AG08396 (cell line): ENCODE data around the gene SLC23A2.
"Not testable (repeated sequence)": the region's sequence is repeated elsewhere in the genome, so short reads cannot be mapped to it uniquely, and the experiment has no call there.

Source experiments
- DNase-seq: peaks from one replicate; pipeline ENCODE4 v3.0.0; 2012; ENCODE audit warnings: low spot score, mixed read lengths

The SLC23A2 gene

GRCh38 chr20:5001174-5002076 is at the start of gene SLC23A2:
Gene SLC23A2 (minus strand): TSS chr20:5001510. CDS start chr20:4932562, 68,948 bp downstream.
- DNase-seq: peak; percentile 85

GRCh38 chr20:5046656-5047339 is 45.5 kb upstream of the SLC23A2 start:
- no peak for DNase-seq

- DNase-seq: no peak
These were observed 44.6 kb upstream of the SLC23A2 start for GRCh38 chr20:5045906-5046305.

- DNase-seq: no peak
These were observed 42.8 kb upstream of the SLC23A2 start for GRCh38 chr20:5044075-5044620.

- no peak for DNase-seq
These were observed 40.1 kb upstream of the SLC23A2 start for GRCh38 chr20:5041433-5041832.

GRCh38 chr20:5040345-5040744 is 39.0 kb upstream of the SLC23A2 start:
- DNase-seq: no peak

GRCh38 chr20:5039889-5040288 is 38.6 kb upstream of the SLC23A2 start:
- no peak for DNase-seq

- no peak for DNase-seq
These were observed 37.9 kb upstream of the SLC23A2 start for GRCh38 chr20:5039255-5039657.

GRCh38 chr20:5036828-5037227 is 35.5 kb upstream of the SLC23A2 start:
- no peak for DNase-seq

GRCh38 chr20:5035518-5035917 is 34.2 kb upstream of the SLC23A2 start:
- DNase-seq: not testable (repeated sequence)

- peak; percentile 29 for DNase-seq
These were observed 32.3 kb upstream of the SLC23A2 start for GRCh38 chr20:5033566-5033965.

GRCh38 chr20:5031701-5032100 is 30.4 kb upstream of the SLC23A2 start:
- DNase-seq: not testable (repeated sequence)

- DNase-seq: no peak
These were observed 29.9 kb upstream of the SLC23A2 start for GRCh38 chr20:5031206-5031557.

GRCh38 chr20:5030348-5031205 is 29.3 kb upstream of the SLC23A2 start:
- no peak for DNase-seq

GRCh38 chr20:5028258-5029059 is 27.1 kb upstream of the SLC23A2 start:
- DNase-seq: not testable (repeated sequence)

- DNase-seq: no peak
These were observed 23.7 kb upstream of the SLC23A2 start for GRCh38 chr20:5024982-5025381.

GRCh38 chr20:5024103-5024502 is 22.8 kb upstream of the SLC23A2 start:
- DNase-seq: no peak

GRCh38 chr20:5023171-5023570 is 21.9 kb upstream of the SLC23A2 start:
- not testable (repeated sequence) for DNase-seq

GRCh38 chr20:5020760-5021159 is 19.4 kb upstream of the SLC23A2 start:
- DNase-seq: no peak

GRCh38 chr20:5013682-5014447 is 12.6 kb upstream of the SLC23A2 start:
- DNase-seq: no peak
